ENCODE measurements around the gene MAGI3.

MAGI3 gene

GRCh38 chr1:113691184-113691583 lies 300.9 kb downstream of the MAGI3 start:
- H3K9me3 ChIP-seq (ENCODE audit: low read length) = peaks cover 10% of the 10 kb centered on the region
- H3K9ac ChIP-seq (ENCODE audit: low read length) = no peak overlapping the region
- H3K36me3 ChIP-seq (ENCODE audit: insufficient read depth, low read length) = peaks cover 24% of the 10 kb centered on the region
- no peak overlapping the region for H2AFZ ChIP-seq (ENCODE audit: low read length)
- H3K79me2 ChIP-seq (ENCODE audit: insufficient read depth, low read length) = no peaks in the 10 kb centered on the region
- TF ChIP-seq EZH2 (IDR thresholded peaks at IDR 0.05; ENCODE audit: borderline replicate concordance, low read length) (no peak), CTCF (IDR thresholded peaks at IDR 0.05; ENCODE audit: low read length) (no peak)
- H3K4me3 ChIP-seq (ENCODE audit: low read depth, low read length, poor library complexity, severe bottlenecking) = no peak overlapping the region
- H3K9me2 ChIP-seq (ENCODE audit: low read depth, low read length) = no peaks in the 10 kb centered on the region
- H4K20me1 ChIP-seq (ENCODE audit: insufficient read depth, low read length) = no peaks in the 10 kb centered on the region
- no peaks in the 10 kb centered on the region for H3F3A ChIP-seq (ENCODE audit: insufficient read depth, low read length)
- no peak overlapping the region for H3K27ac ChIP-seq (ENCODE audit: low read depth, low read length, poor library complexity, severe bottlenecking)
- H3K4me2 ChIP-seq (ENCODE audit: low read length) = no peak overlapping the region
- no peaks in the 10 kb centered on the region for H3K4me1 ChIP-seq (ENCODE audit: insufficient read depth, low read length, severe bottlenecking)
- H3K27me3 ChIP-seq (ENCODE audit: insufficient read depth, low read length) = no peaks in the 10 kb centered on the region

- Histone ChIP-seq H3K4me1 (ENCODE audit: insufficient read depth, low read length, severe bottlenecking) (no peaks in the 10 kb centered on the region), H2AFZ (ENCODE audit: low read length) (no peak overlapping the region), H3K9ac (ENCODE audit: low read length) (no peak overlapping the region), H4K20me1 (ENCODE audit: insufficient read depth, low read length) (no peaks in the 10 kb centered on the region), H3K4me2 (ENCODE audit: low read length) (no peak overlapping the region), H3K27ac (ENCODE audit: low read depth, low read length, poor library complexity, severe bottlenecking) (no peak overlapping the region), H3K36me3 (ENCODE audit: insufficient read depth, low read length) (peaks cover 33% of the 10 kb centered on the region), H3K9me2 (ENCODE audit: low read depth, low read length) (no peaks in the 10 kb centered on the region), H3K27me3 (ENCODE audit: insufficient read depth, low read length) (no peaks in the 10 kb centered on the region), H3K4me3 (ENCODE audit: low read depth, low read length, poor library complexity, severe bottlenecking) (no peak overlapping the region), H3K79me2 (ENCODE audit: insufficient read depth, low read length) (no peaks in the 10 kb centered on the region), H3K9me3 (ENCODE audit: low read length) (peaks cover 10% of the 10 kb centered on the region), H3F3A (ENCODE audit: insufficient read depth, low read length) (no peaks in the 10 kb centered on the region)
- TF ChIP-seq CTCF (IDR thresholded peaks at IDR 0.05; ENCODE audit: low read length) (no peak), EZH2 (IDR thresholded peaks at IDR 0.05; ENCODE audit: borderline replicate concordance, low read length) (no peak)
These were observed 302.0 kb downstream of the MAGI3 start for GRCh38 chr1:113692342-113692741.

GRCh38 chr1:113692824-113693431 lies 302.6 kb downstream of the MAGI3 start:
- no peak for TF ChIP-seq EZH2 (IDR thresholded peaks at IDR 0.05; ENCODE audit: borderline replicate concordance, low read length)
- no peak for TF ChIP-seq CTCF (IDR thresholded peaks at IDR 0.05; ENCODE audit: low read length)

More at GRCh38 chr1:113692824-113693431, 302.6 kb downstream of the MAGI3 start:
- no peak overlapping the region for H3K9ac ChIP-seq (ENCODE audit: low read length)
- H2AFZ ChIP-seq (ENCODE audit: low read length) = no peak overlapping the region
- H3K9me3 ChIP-seq (ENCODE audit: low read length) = peaks cover 10% of the 10 kb centered on the region
- no peaks in the 10 kb centered on the region for H3K9me2 ChIP-seq (ENCODE audit: low read depth, low read length)
- H3K4me3 ChIP-seq (ENCODE audit: low read depth, low read length, poor library complexity, severe bottlenecking) = no peak overlapping the region
- no peaks in the 10 kb centered on the region for H4K20me1 ChIP-seq (ENCODE audit: insufficient read depth, low read length)
- H3K4me2 ChIP-seq (ENCODE audit: low read length) = no peak overlapping the region
- H3K4me1 ChIP-seq (ENCODE audit: insufficient read depth, low read length, severe bottlenecking) = no peaks in the 10 kb centered on the region
- no peaks in the 10 kb centered on the region for H3K79me2 ChIP-seq (ENCODE audit: insufficient read depth, low read length)
- H3F3A ChIP-seq (ENCODE audit: insufficient read depth, low read length) = no peaks in the 10 kb centered on the region
- H3K27ac ChIP-seq (ENCODE audit: low read depth, low read length, poor library complexity, severe bottlenecking) = no peak overlapping the region
- H3K27me3 ChIP-seq (ENCODE audit: insufficient read depth, low read length) = no peaks in the 10 kb centered on the region
- H3K36me3 ChIP-seq (ENCODE audit: insufficient read depth, low read length) = peaks cover 39% of the 10 kb centered on the region

Measured in OCI-LY1 (cell line).